IPS-18a (cell line): ENCODE data around the gene PUSL1.

Source experiments
- H3K27ac ChIP-seq: one replicate; pipeline ENCODE4 v1.5.1; 2013; ENCODE audit warnings: low read length
- H3K27me3 ChIP-seq: one replicate; pipeline ENCODE4 v1.6.1; 2013; ENCODE audit warnings: mild to moderate bottlenecking, low read length; ENCODE audit not compliant: control insufficient read depth, insufficient read depth
- H3K36me3 ChIP-seq: one replicate; pipeline ENCODE4 v1.6.1; 2013; ENCODE audit warnings: low read depth, low read length; ENCODE audit not compliant: control insufficient read depth
- H3K4me1 ChIP-seq: one replicate; pipeline ENCODE4 v1.6.1; 2013; ENCODE audit warnings: low read depth, low read length; ENCODE audit not compliant: control insufficient read depth
- H3K4me3 ChIP-seq: one replicate; pipeline ENCODE4 v1.5.1; 2013; ENCODE audit warnings: low read length
- H3K9ac ChIP-seq: one replicate; pipeline ENCODE4 v1.6.1; 2013; ENCODE audit warnings: mild to moderate bottlenecking, low read length, moderate library complexity
- H3K9me3 ChIP-seq: one replicate; pipeline ENCODE4 v1.6.1; 2013; ENCODE audit warnings: low read depth, low read length; ENCODE audit not compliant: control insufficient read depth

Gene PUSL1

GRCh38 chr1:1333551-1334241, 25.3 kb downstream of the PUSL1 start:
- Histone ChIP-seq H3K4me3 (no peak overlapping the region), H3K27me3 (no peaks in the 10 kb centered on the region), H3K9ac (no peak overlapping the region), H3K27ac (no peak overlapping the region), H3K9me3 (no peaks in the 10 kb centered on the region), H3K4me1 (no peaks in the 10 kb centered on the region), H3K36me3 (no peaks in the 10 kb centered on the region)

- no peak overlapping the region for H3K9ac ChIP-seq
- no peaks in the 10 kb centered on the region for H3K27me3 ChIP-seq
- no peaks in the 10 kb centered on the region for H3K4me1 ChIP-seq
- H3K9me3 ChIP-seq = no peaks in the 10 kb centered on the region
- H3K27ac ChIP-seq = no peak overlapping the region
- H3K4me3 ChIP-seq = no peak overlapping the region
- peaks cover 2% of the 10 kb centered on the region for H3K36me3 ChIP-seq
These were observed 26.4 kb downstream of the PUSL1 start for GRCh38 chr1:1334835-1335234.

- H3K4me3 ChIP-seq = no peak overlapping the region
- H3K36me3 ChIP-seq = peaks cover 2% of the 10 kb centered on the region
- no peak overlapping the region for H3K9ac ChIP-seq
- no peaks in the 10 kb centered on the region for H3K27me3 ChIP-seq
- no peaks in the 10 kb centered on the region for H3K9me3 ChIP-seq
- H3K4me1 ChIP-seq = no peaks in the 10 kb centered on the region
- no peak overlapping the region for H3K27ac ChIP-seq
These were observed 26.9 kb downstream of the PUSL1 start for GRCh38 chr1:1335283-1335682.

- Histone ChIP-seq H3K9me3 (no peaks in the 10 kb centered on the region), H3K27me3 (no peaks in the 10 kb centered on the region), H3K4me1 (no peaks in the 10 kb centered on the region), H3K4me3 (no peak overlapping the region), H3K27ac (no peak overlapping the region), H3K36me3 (peaks cover 2% of the 10 kb centered on the region), H3K9ac (no peak overlapping the region)
These were observed 27.4 kb downstream of the PUSL1 start for GRCh38 chr1:1335792-1336248.

GRCh38 chr1:1336446-1336845, 28.0 kb downstream of the PUSL1 start:
- H3K9me3 ChIP-seq = no peaks in the 10 kb centered on the region
- H3K36me3 ChIP-seq = peaks cover 6% of the 10 kb centered on the region
- no peak overlapping the region for H3K27ac ChIP-seq

GRCh38 chr1:1336931-1337792, 28.8 kb downstream of the PUSL1 start:
- Histone ChIP-seq H3K9me3 (no peaks in the 10 kb centered on the region), H3K9ac (no peak overlapping the region), H3K27ac (no peak overlapping the region), H3K4me3 (no peak overlapping the region), H3K36me3 (peaks cover 6% of the 10 kb centered on the region), H3K27me3 (no peaks in the 10 kb centered on the region), H3K4me1 (no peaks in the 10 kb centered on the region)

More at GRCh38 chr1:1336446-1336845, 28.0 kb downstream of the PUSL1 start:
- Histone ChIP-seq H3K4me3 (no peak overlapping the region), H3K9ac (no peak overlapping the region), H3K4me1 (no peaks in the 10 kb centered on the region), H3K27me3 (no peaks in the 10 kb centered on the region)

- Histone ChIP-seq H3K9ac (no peak overlapping the region), H3K27ac (no peak overlapping the region), H3K4me3 (no peak overlapping the region), H3K27me3 (no peaks in the 10 kb centered on the region), H3K36me3 (peaks cover 6% of the 10 kb centered on the region), H3K9me3 (no peaks in the 10 kb centered on the region), H3K4me1 (no peaks in the 10 kb centered on the region)
These were observed 29.4 kb downstream of the PUSL1 start for GRCh38 chr1:1337793-1338147.

- peaks cover 6% of the 10 kb centered on the region for H3K36me3 ChIP-seq
- H3K4me3 ChIP-seq = no peak overlapping the region
- H3K27ac ChIP-seq = no peak overlapping the region
- H3K9ac ChIP-seq = no peak overlapping the region
- no peaks in the 10 kb centered on the region for H3K27me3 ChIP-seq
- no peaks in the 10 kb centered on the region for H3K4me1 ChIP-seq
- H3K9me3 ChIP-seq = no peaks in the 10 kb centered on the region
These were observed 29.9 kb downstream of the PUSL1 start for GRCh38 chr1:1338278-1338677.

- no peak overlapping the region for H3K4me3 ChIP-seq
- H3K27me3 ChIP-seq = no peaks in the 10 kb centered on the region
- no peak overlapping the region for H3K27ac ChIP-seq
- peaks cover 6% of the 10 kb centered on the region for H3K36me3 ChIP-seq
- no peaks in the 10 kb centered on the region for H3K9me3 ChIP-seq
- no peak overlapping the region for H3K9ac ChIP-seq
- no peaks in the 10 kb centered on the region for H3K4me1 ChIP-seq
These were observed 31.8 kb downstream of the PUSL1 start for GRCh38 chr1:1340185-1340584.

- Histone ChIP-seq H3K9ac (no peak overlapping the region), H3K4me3 (no peak overlapping the region), H3K4me1 (no peaks in the 10 kb centered on the region), H3K27me3 (no peaks in the 10 kb centered on the region), H3K36me3 (peaks cover 6% of the 10 kb centered on the region), H3K27ac (no peak overlapping the region), H3K9me3 (no peaks in the 10 kb centered on the region)
These were observed 32.6 kb downstream of the PUSL1 start for GRCh38 chr1:1340791-1341548.

- Histone ChIP-seq H3K36me3 (peaks cover 6% of the 10 kb centered on the region), H3K9ac (no peak overlapping the region), H3K27me3 (no peaks in the 10 kb centered on the region), H3K4me3 (no peak overlapping the region), H3K4me1 (no peaks in the 10 kb centered on the region), H3K27ac (no peak overlapping the region), H3K9me3 (no peaks in the 10 kb centered on the region)
These were observed 33.2 kb downstream of the PUSL1 start for GRCh38 chr1:1341549-1342021.
